Spinal cord (tissue), 10 donors: Measurements from ENCODE around the gene BTBD6. TPM values are rescaled to one million over a fixed set of nuclear protein-coding genes. Genes with fewer than 3 reads are reported as not detected.

Experiments used
- DNase-seq, 6 donors: peaks; one replicate each; pipeline versions ENCODE4 v3.0.0 to v3.0.0-alpha.2; 2013 to 2015; ENCODE audit warnings: low spot score in 6 of 6, low read depth in 4 of 6
- H3K27ac ChIP-seq: one replicate; pipeline ENCODE4 v1.5.1; 2013; ENCODE audit warnings: low read depth, low read length, control low read depth
- H3K27me3 ChIP-seq: one replicate; pipeline ENCODE4 v1.6.1; 2013; ENCODE audit warnings: low read length; ENCODE audit not compliant: control insufficient read depth, insufficient read depth
- H3K36me3 ChIP-seq: one replicate; pipeline ENCODE4 v1.6.1; 2013; ENCODE audit warnings: low read length; ENCODE audit not compliant: control insufficient read depth, insufficient read depth
- H3K4me1 ChIP-seq: one replicate; pipeline ENCODE4 v1.6.1; 2013; ENCODE audit warnings: low read length; ENCODE audit not compliant: control insufficient read depth, insufficient read depth
- H3K4me3 ChIP-seq: one replicate; pipeline ENCODE4 v1.5.1; 2013; ENCODE audit warnings: low read depth, low read length, control low read depth
- H3K9me3 ChIP-seq: one replicate; pipeline ENCODE4 v1.6.1; 2013; ENCODE audit warnings: low read length; ENCODE audit not compliant: control insufficient read depth, insufficient read depth
- WGBS: methylation state at CpG from one replicate; pipeline ENCODE4 v1.1.5; 2013; ENCODE audit warnings: missing lambda C conversion rate; ENCODE audit not compliant: insufficient coverage; 5-methylcytosine and 5-hydroxymethylcytosine counted together
- polyA plus RNA-seq, 2 donors: library from polyadenylated mRNA; unstranded; fragments of 120-200 nt; gene quantifications; one replicate each; pipeline ENCODE4 v1.2.1, GENCODE V29; 2013; ENCODE audit not compliant: insufficient read length in 2 of 2
- total RNA-seq, 2 donors: library from RNA; depleted of rRNA in 1 of 2; stranded (reverse); fragments of 120-200 nt in 1 of 2; fragments of >200 nt in 1 of 2; gene quantifications; one replicate each; pipeline versions ENCODE4 v1.2.3 to v1.2.4, GENCODE V29; 2013 to 2014
- donor health status: healthy.

BTBD6 gene
- total and polyA plus RNA-seq, 4 donors = 31.3 to 59.1 (median 55.5) TPM

- 76% methylated on average over 5 of the region's 6 CpGs for WGBS
- Histone ChIP-seq H3K4me1 (peaks cover 73% of the 10 kb centered on the region), H3K27ac (no peak overlapping the region), H3K27me3 (peaks cover 9% of the 10 kb centered on the region), H3K9me3 (no peaks in the 10 kb centered on the region), H3K36me3 (peaks cover 28% of the 10 kb centered on the region), H3K4me3 (no peak overlapping the region)
- no peak for DNase-seq
Observed at GRCh38 chr14:105203701-105204100, 44.6 kb upstream of the BTBD6 start.

DNA sequence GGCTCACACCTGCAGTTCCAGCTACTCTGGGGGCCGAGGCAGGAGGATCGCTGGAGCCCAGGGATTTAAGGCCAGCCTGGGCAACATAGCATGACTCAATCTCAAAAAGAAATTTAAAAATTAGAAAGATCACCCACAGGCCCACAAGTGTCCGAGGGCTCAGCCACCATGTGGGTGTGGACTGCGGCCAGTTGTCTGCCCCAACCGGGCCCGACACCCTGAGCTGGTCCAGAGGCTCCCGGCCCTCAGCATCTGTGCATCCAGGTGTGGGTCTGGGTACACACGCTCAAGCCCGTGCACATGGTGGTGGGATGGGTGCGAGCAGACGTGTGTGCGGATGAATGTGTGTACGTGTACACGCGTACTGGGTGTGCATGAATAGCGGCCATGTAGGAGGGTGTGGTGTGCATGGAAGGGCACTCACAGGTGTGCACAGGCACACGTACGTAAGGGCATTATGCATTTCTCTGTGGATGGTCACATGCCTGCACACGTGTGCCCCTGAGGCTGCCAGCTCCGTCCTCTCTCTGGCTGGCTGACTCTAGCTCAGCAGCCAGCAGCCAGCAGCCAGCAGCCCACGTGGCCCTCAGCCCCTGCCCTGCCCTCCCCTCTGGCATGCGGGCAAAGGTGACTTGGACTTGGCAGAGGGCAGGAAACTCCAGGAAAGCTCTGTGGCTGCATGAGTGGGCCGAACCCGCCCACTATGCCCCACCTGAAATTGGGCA is 44.0 kb upstream of the BTBD6 start:
- Histone ChIP-seq H3K4me3 (no peak overlapping the region), H3K36me3 (peaks cover 35% of the 10 kb centered on the region), H3K27ac (no peak overlapping the region), H3K27me3 (peaks cover 9% of the 10 kb centered on the region), H3K4me1 (peaks cover 66% of the 10 kb centered on the region), H3K9me3 (no peaks in the 10 kb centered on the region)
- peak in 1 of 6 donors; percentile 33 for DNase-seq
- WGBS = 74% methylated on average over 19 of the region's 24 CpGs

DNA sequence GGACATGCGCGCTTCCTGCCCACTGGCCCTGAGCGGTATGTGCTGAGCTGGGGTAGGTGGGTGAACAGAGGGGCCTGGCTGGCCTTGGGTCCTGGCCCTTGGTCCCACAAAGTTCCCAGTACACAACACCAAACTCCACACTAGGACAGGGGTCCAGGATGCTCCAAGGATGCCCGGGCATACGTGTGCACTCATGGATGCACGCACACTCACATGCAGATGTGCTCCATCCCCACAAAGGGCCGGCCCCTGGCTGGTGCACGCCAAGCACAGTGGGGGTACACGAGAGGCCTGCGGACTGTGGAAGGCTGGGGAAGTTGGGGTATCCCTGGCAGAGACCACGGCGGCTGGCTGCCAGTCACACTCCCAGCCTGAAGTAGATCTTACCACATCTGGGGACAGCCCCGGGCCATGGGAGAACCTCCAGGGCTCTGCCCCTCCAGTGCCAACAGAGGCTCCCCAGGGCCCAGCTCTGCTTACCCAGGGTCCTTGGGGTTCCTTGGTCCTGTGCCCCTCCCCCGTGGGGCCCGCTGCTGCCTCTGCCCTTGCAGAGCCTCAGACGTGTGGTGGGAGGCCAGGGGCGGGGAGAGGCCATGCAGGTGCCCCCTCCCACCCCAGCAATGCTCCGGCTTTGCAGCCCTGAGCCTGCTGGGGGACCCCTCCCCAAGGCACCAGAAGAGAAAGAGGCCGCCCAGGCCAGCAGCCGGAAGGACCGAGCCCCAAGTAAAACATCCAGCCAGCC is 43.2 kb upstream of the BTBD6 start:
- peaks cover 42% of the 10 kb centered on the region for H3K36me3 ChIP-seq
- H3K4me3 ChIP-seq = no peak overlapping the region
- H3K4me1 ChIP-seq = peaks cover 59% of the 10 kb centered on the region
- no peaks in the 10 kb centered on the region for H3K9me3 ChIP-seq
- peaks cover 6% of the 10 kb centered on the region for H3K27me3 ChIP-seq
- no peak overlapping the region for H3K27ac ChIP-seq
- WGBS = 55% methylated on average over 15 of the region's 21 CpGs
- no peak for DNase-seq

DNA sequence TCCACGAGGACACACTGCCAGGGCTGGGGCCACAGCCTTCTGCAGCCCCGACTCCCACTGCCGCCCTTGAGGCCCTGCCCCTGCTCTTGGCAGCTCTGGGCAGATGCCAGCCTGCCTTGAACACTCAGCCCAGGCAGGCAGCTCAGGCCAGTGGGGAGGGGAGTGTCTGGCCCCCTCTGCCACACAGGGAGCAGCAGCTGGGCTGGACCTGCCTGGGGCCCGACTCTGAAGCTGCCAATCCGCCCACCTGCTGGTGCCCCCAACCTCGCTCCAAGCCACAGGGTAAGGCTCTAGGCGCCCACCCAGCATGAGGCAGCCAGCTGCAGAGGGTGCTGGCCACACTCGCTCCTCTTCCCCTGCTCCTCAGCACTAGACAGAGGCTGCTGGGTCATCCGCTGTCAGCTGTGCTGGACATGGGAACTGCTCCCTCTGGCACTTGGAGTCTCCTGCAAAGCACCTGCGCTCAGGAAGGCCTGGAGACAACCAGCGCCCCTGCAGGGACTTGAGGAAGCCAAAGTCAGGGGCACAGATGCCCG is 42.6 kb upstream of the BTBD6 start:
- 47% methylated on average over 12 of the region's 12 CpGs for WGBS
- H3K27ac ChIP-seq = no peak overlapping the region
- peaks cover 55% of the 10 kb centered on the region for H3K4me1 ChIP-seq
- H3K27me3 ChIP-seq = peaks cover 3% of the 10 kb centered on the region
- peak in 1 of 6 donors; percentile 60 for DNase-seq
- H3K9me3 ChIP-seq = no peaks in the 10 kb centered on the region
- H3K36me3 ChIP-seq = peaks cover 49% of the 10 kb centered on the region
- no peak overlapping the region for H3K4me3 ChIP-seq

- WGBS = 64% methylated on average over 5 of the region's 5 CpGs
- peaks cover 43% of the 10 kb centered on the region for H3K4me1 ChIP-seq
Observed at GRCh38 chr14:105206873-105207272, 41.5 kb upstream of the BTBD6 start.

DNA sequence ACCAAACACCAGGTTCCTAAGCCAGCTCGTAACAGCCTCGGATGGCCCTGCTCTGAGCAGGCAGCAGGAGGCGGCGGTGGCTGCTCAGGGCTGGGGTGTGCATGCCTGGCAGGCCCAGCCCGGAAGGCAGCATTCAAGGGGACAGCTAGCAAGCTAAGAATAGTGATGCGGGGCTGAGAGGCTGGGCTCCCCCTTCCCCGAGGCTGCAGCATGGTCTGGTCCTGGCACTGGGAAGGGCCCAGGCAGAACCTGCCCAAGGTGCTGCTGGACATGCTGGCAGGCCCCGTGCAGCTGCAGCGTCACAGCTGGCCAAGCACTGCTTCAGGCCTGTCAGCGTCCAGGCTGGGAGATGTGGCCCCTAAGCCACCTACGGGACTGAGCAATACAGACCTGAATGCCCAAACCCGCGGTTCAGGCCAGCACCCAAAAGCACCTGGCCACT is 40.9 kb upstream of the BTBD6 start:
- no peaks in the 10 kb centered on the region for H3K9me3 ChIP-seq
- 72% methylated on average over 13 of the region's 13 CpGs for WGBS
- DNase-seq = no peak

More at GRCh38 chr14:105206873-105207272, 41.5 kb upstream of the BTBD6 start:
- Histone ChIP-seq H3K27me3 (no peaks in the 10 kb centered on the region), H3K9me3 (no peaks in the 10 kb centered on the region), H3K4me3 (no peak overlapping the region), H3K27ac (no peak overlapping the region), H3K36me3 (peaks cover 60% of the 10 kb centered on the region)
- DNase-seq = no peak

GRCh38 chr14:105207996-105208737 is 40.2 kb upstream of the BTBD6 start:
- H3K27me3 ChIP-seq = no peaks in the 10 kb centered on the region
- no peak overlapping the region for H3K4me3 ChIP-seq
- no peak overlapping the region for H3K27ac ChIP-seq
- WGBS = 82% methylated on average over 21 of the region's 25 CpGs
- H3K4me1 ChIP-seq = peaks cover 30% of the 10 kb centered on the region
- peaks cover 73% of the 10 kb centered on the region for H3K36me3 ChIP-seq
- DNase-seq = no peak
- H3K9me3 ChIP-seq = no peaks in the 10 kb centered on the region

More for the DNA sequence above, 40.9 kb upstream of the BTBD6 start:
- Histone ChIP-seq H3K36me3 (peaks cover 66% of the 10 kb centered on the region), H3K4me1 (peaks cover 37% of the 10 kb centered on the region), H3K27me3 (no peaks in the 10 kb centered on the region), H3K27ac (no peak overlapping the region), H3K4me3 (no peak overlapping the region)

DNA sequence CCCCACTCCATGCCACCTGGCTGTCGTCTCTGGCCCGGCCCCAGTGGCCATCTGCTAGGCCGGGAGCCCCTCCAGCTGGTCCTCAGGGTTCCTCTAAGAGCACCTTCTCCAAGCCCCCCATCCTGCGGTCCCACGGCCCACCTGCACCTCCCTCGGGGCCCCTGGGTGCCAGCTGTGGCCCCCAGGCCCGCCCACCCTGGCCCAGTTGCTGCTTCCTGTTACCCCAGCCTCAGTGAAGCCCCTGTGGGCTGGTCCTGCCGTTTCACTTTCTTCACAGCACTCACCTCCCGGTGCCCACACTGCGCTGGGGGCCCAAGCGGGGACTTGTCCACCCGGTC is 39.6 kb upstream of the BTBD6 start:
- H3K9me3 ChIP-seq = no peaks in the 10 kb centered on the region
- peaks cover 25% of the 10 kb centered on the region for H3K4me1 ChIP-seq
- no peak overlapping the region for H3K27ac ChIP-seq
- H3K4me3 ChIP-seq = no peak overlapping the region
- no peak for DNase-seq
- H3K36me3 ChIP-seq = peaks cover 78% of the 10 kb centered on the region
- H3K27me3 ChIP-seq = no peaks in the 10 kb centered on the region
- 87% methylated on average over 11 of the region's 12 CpGs for WGBS

DNA sequence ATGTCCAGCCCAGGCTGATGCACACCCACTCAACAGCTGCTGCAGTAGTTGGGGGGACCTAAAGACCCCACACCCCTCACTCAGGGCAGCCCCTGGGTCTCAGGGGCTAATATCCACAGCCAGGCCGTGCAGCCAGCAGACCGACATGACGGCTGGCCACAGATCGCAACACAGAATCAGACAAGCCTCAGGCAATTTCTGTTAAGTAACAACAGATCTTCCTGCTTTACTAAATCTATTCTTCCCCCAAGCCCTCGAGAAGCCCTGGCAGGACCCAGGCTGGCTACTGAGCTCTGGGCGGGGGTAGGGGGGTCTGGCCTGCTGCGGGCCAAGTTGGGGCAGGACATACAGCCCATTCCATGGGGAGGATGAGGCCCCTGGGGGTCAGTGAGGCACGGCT is 39.2 kb upstream of the BTBD6 start:
- Histone ChIP-seq H3K4me3 (no peak overlapping the region), H3K4me1 (peaks cover 22% of the 10 kb centered on the region), H3K36me3 (peaks cover 82% of the 10 kb centered on the region), H3K9me3 (no peaks in the 10 kb centered on the region), H3K27ac (no peak overlapping the region), H3K27me3 (no peaks in the 10 kb centered on the region)
- no peak for DNase-seq
- 95% methylated on average over 6 of the region's 8 CpGs for WGBS
